ENCODE measurements around the gene ZRANB2.

DNA sequence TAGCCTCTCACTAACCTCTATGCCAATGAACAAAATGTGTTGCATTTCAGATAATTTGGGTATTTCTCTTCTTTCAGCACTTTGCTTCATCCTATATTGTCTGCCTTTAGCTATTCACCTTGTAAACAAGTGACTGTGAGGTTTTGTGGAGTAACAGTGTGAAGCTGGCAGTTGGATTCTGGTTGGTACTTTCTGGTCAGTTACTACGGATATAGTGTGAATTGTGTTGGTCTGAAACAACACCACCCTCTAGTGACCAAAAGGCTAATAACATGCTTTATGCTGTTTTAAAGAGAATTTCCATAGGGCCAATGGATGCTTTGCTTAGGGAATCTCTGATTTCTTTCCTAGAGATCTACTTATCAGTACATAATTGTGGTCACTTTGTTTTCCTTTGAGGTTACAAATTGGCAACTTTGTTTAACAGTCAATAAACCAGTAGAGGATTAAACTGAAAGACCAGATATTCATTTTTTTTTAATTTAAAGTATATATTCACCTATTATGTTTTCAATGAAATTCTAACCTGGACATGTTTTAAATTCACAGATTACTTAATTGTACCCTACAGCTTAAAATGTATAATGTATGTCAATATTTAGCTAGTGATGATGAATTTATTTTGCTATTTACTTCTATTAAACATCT lies 30.8 kb downstream of the ZRANB2 start:
- TF ChIP-seq, protein P1, sequence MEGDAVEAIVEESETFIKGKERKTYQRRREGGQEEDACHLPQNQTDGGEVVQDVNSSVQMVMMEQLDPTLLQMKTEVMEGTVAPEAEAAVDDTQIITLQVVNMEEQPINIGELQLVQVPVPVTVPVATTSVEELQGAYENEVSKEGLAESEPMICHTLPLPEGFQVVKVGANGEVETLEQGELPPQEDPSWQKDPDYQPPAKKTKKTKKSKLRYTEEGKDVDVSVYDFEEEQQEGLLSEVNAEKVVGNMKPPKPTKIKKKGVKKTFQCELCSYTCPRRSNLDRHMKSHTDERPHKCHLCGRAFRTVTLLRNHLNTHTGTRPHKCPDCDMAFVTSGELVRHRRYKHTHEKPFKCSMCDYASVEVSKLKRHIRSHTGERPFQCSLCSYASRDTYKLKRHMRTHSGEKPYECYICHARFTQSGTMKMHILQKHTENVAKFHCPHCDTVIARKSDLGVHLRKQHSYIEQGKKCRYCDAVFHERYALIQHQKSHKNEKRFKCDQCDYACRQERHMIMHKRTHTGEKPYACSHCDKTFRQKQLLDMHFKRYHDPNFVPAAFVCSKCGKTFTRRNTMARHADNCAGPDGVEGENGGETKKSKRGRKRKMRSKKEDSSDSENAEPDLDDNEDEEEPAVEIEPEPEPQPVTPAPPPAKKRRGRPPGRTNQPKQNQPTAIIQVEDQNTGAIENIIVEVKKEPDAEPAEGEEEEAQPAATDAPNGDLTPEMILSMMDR (IDR thresholded peaks at IDR 0.05; ENCODE audit: borderline replicate concordance, extremely low read depth, low read length, poor library complexity, severe bottlenecking), result peak; percentile 89
- TF ChIP-seq EZH2 (IDR thresholded peaks at IDR 0.05; ENCODE audit: borderline replicate concordance, low read depth, low read length, severe bottlenecking), result no peak
